Dendritic cell treated with granulocyte-macrophage colony-stimulating factor and Interleukin-4, amounts not matched to agents 40 ng/mL and 50 ng/mL, for 4 days (primary cell): ENCODE measurements around the gene OR5B17.
"Not testable (repeated sequence)": the region's sequence is repeated elsewhere in the genome, so short reads cannot be mapped to it uniquely, and the experiment has no call there.

ENCODE experiments used
- H3K27ac Mint-ChIP-seq: one replicate; pipeline ENCODE4 v1.8.0; 2022; ENCODE audit warnings: mild to moderate bottlenecking, mixed read lengths
- H3K27me3 Mint-ChIP-seq: one replicate; pipeline ENCODE4 v1.8.0; 2022; ENCODE audit warnings: mild to moderate bottlenecking, mixed read lengths
- H3K36me3 Mint-ChIP-seq: one replicate; pipeline ENCODE4 v1.8.0; 2022; ENCODE audit warnings: low read depth, mixed read lengths
- H3K4me1 Mint-ChIP-seq: one replicate; pipeline ENCODE4 v1.8.0; 2022; ENCODE audit warnings: low read depth, mixed read lengths
- H3K4me3 Mint-ChIP-seq: one replicate; pipeline ENCODE4 v1.8.0; 2022; ENCODE audit warnings: mild to moderate bottlenecking, moderate library complexity, mixed read lengths
- H3K9me3 Mint-ChIP-seq: one replicate; pipeline ENCODE4 v1.8.0; 2022; ENCODE audit warnings: mixed read lengths
- intact Hi-C: fragments of 100-400 bp; cut with micrococcal nuclease; formaldehyde crosslinking; loops from one replicate; pipeline ENCODE4 v1.15.0; 2022

OR5B17 gene

DNA sequence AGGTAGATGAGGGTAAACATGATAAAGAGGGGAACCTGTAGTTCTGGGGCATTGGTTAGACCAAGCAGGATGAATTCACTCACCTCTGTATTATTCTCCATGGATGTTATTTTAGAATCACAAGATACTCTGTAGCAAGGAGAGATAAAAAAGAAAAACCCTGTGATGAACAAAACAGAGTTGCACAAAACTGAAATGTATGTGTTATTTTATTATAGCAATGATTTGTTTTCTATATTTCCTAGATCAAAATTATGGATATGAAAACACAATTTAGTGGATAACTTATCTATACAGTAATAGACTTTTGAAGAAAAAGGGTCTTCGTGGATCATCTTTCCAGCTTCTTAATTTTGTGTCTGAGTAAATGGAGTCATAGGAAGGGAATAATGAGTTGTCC is at the start of gene OR5B17:
TSS of gene OR5B17 (minus strand) at position 101 of the 400 bp plus-strand sequence. CDS start at position 101, 0 bp downstream.
- H3K4me3 Mint-ChIP-seq = no peak within 1 kb of the TSS
- H3K9me3 Mint-ChIP-seq = no peaks in the 10 kb centered on the region
- intact Hi-C loops = no loop called here
- no peaks in the 10 kb centered on the region for H3K36me3 Mint-ChIP-seq
- H3K4me1 Mint-ChIP-seq = no peaks in the 10 kb centered on the region
- no peak within 1 kb of the TSS for H3K27ac Mint-ChIP-seq
- no peaks in the 10 kb centered on the region for H3K27me3 Mint-ChIP-seq

- H3K9me3 Mint-ChIP-seq = peaks cover 24% of the 10 kb centered on the region
- H3K27me3 Mint-ChIP-seq = peaks cover 2% of the 10 kb centered on the region
- H3K4me1 Mint-ChIP-seq = no peaks in the 10 kb centered on the region
- no peak within 1 kb of the TSS for H3K4me3 Mint-ChIP-seq
- no peak within 1 kb of the TSS for H3K27ac Mint-ChIP-seq
- intact Hi-C loops = no loop called here
- H3K36me3 Mint-ChIP-seq = no peaks in the 10 kb centered on the region
These were observed 47.9 kb upstream of the OR5B17 start, which contains the start of gene OR5B3 for GRCh38 chr11:58406774-58407173. Gene OR5B3 (minus strand): TSS chr11:58406874. CDS start chr11:58403409, 3,465 bp downstream.

GRCh38 chr11:58399622-58400021 is 40.8 kb upstream of the OR5B17 start:
- H3K4me1 Mint-ChIP-seq, H3K4me3 Mint-ChIP-seq, intact Hi-C loops, H3K27me3 Mint-ChIP-seq, H3K9me3 Mint-ChIP-seq, H3K36me3 Mint-ChIP-seq, H3K27ac Mint-ChIP-seq: not testable (repeated sequence)

DNA sequence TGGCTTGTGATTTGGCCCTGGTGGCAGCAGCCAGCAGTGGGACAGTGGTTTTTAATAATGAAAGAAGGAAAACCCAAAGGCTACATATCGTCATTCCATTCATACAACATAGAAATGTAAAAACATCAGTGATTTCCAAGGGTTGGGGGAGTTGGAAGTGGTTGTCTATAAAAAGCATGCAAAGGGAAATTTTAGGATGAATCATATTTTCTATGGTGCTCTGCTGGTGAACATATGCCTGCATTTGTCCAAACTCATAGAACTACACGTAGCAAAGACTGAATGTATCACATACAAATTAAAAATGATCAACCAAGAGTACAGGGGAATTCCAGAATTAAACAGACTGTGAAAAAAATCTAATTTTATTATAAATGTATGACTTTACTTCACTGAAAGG is 36.7 kb upstream of the OR5B17 start:
- H3K27me3 Mint-ChIP-seq = no peaks in the 10 kb centered on the region
- H3K27ac Mint-ChIP-seq = no peak overlapping the region
- intact Hi-C loops = no loop called here
- H3K4me3 Mint-ChIP-seq = no peak overlapping the region
- H3K36me3 Mint-ChIP-seq = no peaks in the 10 kb centered on the region
- H3K4me1 Mint-ChIP-seq = no peaks in the 10 kb centered on the region
- H3K9me3 Mint-ChIP-seq = peaks cover 12% of the 10 kb centered on the region

GRCh38 chr11:58394195-58394594 is 35.3 kb upstream of the OR5B17 start:
- no peak overlapping the region for H3K4me3 Mint-ChIP-seq
- H3K4me1 Mint-ChIP-seq = no peaks in the 10 kb centered on the region
- no peaks in the 10 kb centered on the region for H3K36me3 Mint-ChIP-seq
- no peaks in the 10 kb centered on the region for H3K27me3 Mint-ChIP-seq
- intact Hi-C loops = no loop called here
- H3K9me3 Mint-ChIP-seq = peaks cover 19% of the 10 kb centered on the region
- no peak overlapping the region for H3K27ac Mint-ChIP-seq

- H3K4me1 Mint-ChIP-seq = no peaks in the 10 kb centered on the region
- no peak overlapping the region for H3K4me3 Mint-ChIP-seq
- intact Hi-C loops = no loop called here
- H3K9me3 Mint-ChIP-seq = peaks cover 19% of the 10 kb centered on the region
- H3K27me3 Mint-ChIP-seq = no peaks in the 10 kb centered on the region
- no peaks in the 10 kb centered on the region for H3K36me3 Mint-ChIP-seq
- H3K27ac Mint-ChIP-seq = no peak overlapping the region
These were observed 33.9 kb upstream of the OR5B17 start for GRCh38 chr11:58392746-58393145.

- Mint-ChIP-seq H3K9me3 (peaks cover 19% of the 10 kb centered on the region), H3K4me3 (no peak overlapping the region), H3K27ac (no peak overlapping the region), H3K4me1 (no peaks in the 10 kb centered on the region), H3K27me3 (no peaks in the 10 kb centered on the region), H3K36me3 (no peaks in the 10 kb centered on the region)
- intact Hi-C loops = no loop called here
These were observed 33.0 kb upstream of the OR5B17 start for GRCh38 chr11:58391879-58392278.

DNA sequence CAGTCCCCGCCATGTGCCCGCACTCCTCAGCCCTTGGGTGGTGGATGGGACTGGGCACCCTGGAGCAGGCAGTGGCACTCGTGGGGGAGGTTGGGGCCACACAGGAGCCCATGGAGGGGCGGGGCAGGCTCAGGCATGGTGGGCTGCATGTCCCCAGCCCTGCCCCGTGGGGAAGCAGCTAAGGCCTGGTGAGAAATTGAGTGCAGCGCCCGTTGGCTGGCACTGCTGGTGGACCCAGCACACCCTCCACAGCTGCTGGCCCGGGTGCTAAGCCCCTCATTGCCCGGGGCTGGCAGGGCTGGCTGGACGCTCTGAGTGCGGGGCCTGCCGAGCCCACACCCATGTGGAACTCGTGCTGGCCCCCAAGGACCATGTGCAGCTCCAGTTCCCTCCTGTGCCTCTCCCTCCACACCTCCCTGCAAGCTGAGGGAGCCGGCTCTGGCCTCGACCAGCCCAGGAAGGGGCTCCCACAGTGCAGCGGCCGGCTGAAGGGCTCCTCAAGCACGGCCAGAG is 31.7 kb upstream of the OR5B17 start:
- Mint-ChIP-seq H3K36me3 (no peaks in the 10 kb centered on the region), H3K27ac (no peak overlapping the region), H3K4me3 (no peak overlapping the region), H3K4me1 (no peaks in the 10 kb centered on the region), H3K9me3 (peaks cover 19% of the 10 kb centered on the region), H3K27me3 (no peaks in the 10 kb centered on the region)
- intact Hi-C loops = no loop called here

- no peaks in the 10 kb centered on the region for H3K36me3 Mint-ChIP-seq
These were observed 4.1 kb downstream of the OR5B17 start for GRCh38 chr11:58354727-58355126.

DNA sequence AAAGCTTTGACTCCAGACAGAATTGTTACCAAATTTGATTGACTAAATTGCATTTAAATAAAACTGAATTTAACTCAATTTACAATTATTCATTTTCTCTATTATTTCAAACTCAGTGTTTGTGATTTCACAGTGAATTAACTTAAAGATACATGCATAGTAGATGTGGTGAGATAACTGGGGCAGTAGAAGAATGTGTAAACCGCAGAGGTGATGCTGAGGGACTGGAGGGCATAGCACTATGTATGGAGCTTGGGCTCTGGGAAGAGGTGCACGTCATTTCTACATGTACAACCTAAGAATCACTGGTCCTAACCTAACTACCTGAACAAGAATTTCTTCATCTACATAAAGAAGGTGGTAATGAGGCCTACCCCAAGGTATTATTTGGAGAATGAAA is 13.7 kb downstream of the OR5B17 start:
- Mint-ChIP-seq H3K4me1 (no peaks in the 10 kb centered on the region), H3K27me3 (no peaks in the 10 kb centered on the region)

More at GRCh38 chr11:58354727-58355126, 4.1 kb downstream of the OR5B17 start:
- H3K4me3 Mint-ChIP-seq = no peak overlapping the region
- H3K27me3 Mint-ChIP-seq = no peaks in the 10 kb centered on the region
- H3K27ac Mint-ChIP-seq = no peak overlapping the region
- no peaks in the 10 kb centered on the region for H3K9me3 Mint-ChIP-seq
- intact Hi-C loops = no loop called here
- H3K4me1 Mint-ChIP-seq = no peaks in the 10 kb centered on the region

DNA sequence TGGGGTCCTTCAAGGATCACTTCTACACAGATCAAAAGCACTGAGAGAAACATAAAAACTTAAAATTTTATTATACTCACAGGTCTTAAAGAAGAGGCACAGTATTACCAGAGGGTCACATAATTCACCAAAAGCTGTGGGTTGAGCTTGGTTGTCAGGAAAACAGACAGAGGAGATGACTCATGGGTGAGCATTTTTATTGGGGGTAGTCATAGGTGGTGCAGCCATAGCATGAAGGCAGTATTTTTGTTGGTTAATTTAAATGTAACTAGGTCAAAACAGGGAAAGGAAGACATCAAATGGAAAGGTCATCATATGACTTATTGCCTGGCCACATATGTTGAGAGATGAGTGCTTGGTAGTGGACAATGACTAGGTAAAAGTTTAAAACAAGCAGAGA is 24.2 kb downstream of the OR5B17 start:
- no peak overlapping the region for H3K4me3 Mint-ChIP-seq
- no peak overlapping the region for H3K27ac Mint-ChIP-seq
- intact Hi-C loops = no loop called here
- no peaks in the 10 kb centered on the region for H3K4me1 Mint-ChIP-seq
- no peaks in the 10 kb centered on the region for H3K9me3 Mint-ChIP-seq
- H3K27me3 Mint-ChIP-seq = no peaks in the 10 kb centered on the region
- H3K36me3 Mint-ChIP-seq = no peaks in the 10 kb centered on the region

More for the DNA sequence above, 13.7 kb downstream of the OR5B17 start:
- Mint-ChIP-seq H3K36me3 (no peaks in the 10 kb centered on the region), H3K4me3 (no peak overlapping the region), H3K27ac (no peak overlapping the region), H3K9me3 (peaks cover 7% of the 10 kb centered on the region)
- intact Hi-C loops = no loop called here

DNA sequence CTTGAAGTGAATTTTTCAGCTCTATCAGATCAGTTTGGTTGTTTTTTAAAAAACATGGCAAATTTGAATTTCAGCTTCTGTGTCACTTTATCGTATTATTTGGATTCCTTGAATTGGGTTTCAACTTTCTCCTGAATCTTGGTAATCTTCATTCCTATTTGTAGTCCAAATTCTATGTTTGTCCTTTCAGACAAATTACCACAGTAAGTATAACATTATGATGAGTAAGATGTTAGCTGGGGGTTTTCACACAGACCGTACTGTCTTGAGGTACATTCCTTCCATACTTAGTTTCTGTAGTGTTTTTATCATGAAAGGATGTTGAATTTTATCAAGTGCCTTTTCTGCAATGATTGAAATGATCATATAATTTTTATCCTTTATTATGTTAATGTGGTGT is 28.0 kb downstream of the OR5B17 start:
- no peaks in the 10 kb centered on the region for H3K27me3 Mint-ChIP-seq
- intact Hi-C loops = no loop called here
- no peaks in the 10 kb centered on the region for H3K36me3 Mint-ChIP-seq
- peaks cover 33% of the 10 kb centered on the region for H3K9me3 Mint-ChIP-seq
- H3K4me3 Mint-ChIP-seq = no peak overlapping the region
- no peaks in the 10 kb centered on the region for H3K4me1 Mint-ChIP-seq
- no peak overlapping the region for H3K27ac Mint-ChIP-seq

GRCh38 chr11:58318532-58318931 is 40.3 kb downstream of the OR5B17 start:
- no peak overlapping the region for H3K27ac Mint-ChIP-seq
- H3K4me1 Mint-ChIP-seq = no peaks in the 10 kb centered on the region
- H3K27me3 Mint-ChIP-seq = peaks cover 2% of the 10 kb centered on the region
- H3K4me3 Mint-ChIP-seq = no peak overlapping the region
- no peaks in the 10 kb centered on the region for H3K9me3 Mint-ChIP-seq
- intact Hi-C loops = no loop called here
- no peaks in the 10 kb centered on the region for H3K36me3 Mint-ChIP-seq

DNA sequence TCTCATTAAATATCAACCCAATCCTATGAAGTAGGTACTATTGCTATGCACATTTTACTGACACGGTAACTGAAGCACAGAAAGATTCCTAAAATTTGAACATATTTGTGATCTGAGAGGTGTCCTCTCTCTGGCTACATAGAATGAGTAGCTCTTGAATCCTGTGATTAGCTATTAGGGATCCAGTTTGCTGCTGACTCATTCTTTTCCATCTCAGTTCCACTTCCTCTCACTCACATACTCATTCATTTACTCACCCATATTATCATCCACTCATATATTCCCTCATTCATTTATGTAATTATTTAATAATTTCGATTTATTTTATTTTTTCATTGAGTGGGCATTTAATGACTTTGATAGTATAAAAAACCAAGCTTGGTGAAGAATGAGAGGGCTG is 42.7 kb downstream of the OR5B17 start:
- intact Hi-C loops = no loop called here
- Mint-ChIP-seq H3K4me3 (no peak overlapping the region), H3K27me3 (peaks cover 2% of the 10 kb centered on the region), H3K4me1 (no peaks in the 10 kb centered on the region), H3K36me3 (no peaks in the 10 kb centered on the region), H3K9me3 (peaks cover 14% of the 10 kb centered on the region), H3K27ac (no peak overlapping the region)
